ENCODE results near the gene CHRNB1.

CHRNB1 gene

DNA sequence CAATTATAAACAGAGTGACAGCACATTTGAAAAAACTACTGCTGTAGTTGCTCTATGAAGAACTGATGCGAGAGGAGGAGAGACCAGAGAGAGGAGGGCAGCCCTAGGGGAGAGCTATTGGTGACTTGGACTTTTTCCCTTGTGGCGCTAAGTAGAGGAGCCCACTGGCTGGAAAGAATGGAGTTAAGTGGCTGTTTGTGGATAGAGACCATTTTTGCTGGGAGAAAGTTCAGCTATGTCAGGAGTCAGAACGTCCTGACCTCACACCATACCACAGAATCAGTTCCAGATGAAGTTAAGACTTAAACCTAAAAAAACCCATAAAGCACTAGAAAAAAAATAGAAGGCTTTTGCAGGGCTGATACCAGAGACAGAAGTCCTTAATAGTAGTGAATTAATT is 41.3 kb downstream of the CHRNB1 start:
- DNase-seq, result no peak

DNA sequence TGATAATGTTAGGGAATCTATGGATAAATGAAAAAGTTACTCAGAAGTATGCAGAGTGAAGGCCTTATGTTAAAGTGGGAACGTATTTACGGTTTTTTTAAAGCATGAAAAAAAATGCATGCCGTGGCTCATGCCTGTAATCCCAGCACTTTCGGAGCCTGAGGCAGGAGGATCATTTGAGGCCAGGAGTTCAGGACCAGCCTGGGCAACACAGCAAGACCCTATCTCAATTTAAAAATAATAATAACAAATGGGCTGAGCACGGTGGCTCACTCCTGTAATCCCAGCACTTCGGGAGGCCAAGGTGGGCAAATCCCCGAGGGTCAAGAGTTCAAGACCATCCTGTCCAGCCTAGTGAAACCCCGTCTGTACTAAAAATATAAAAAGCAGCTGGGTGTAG is 45.3 kb downstream of the CHRNB1 start:
- DNase-seq, result no peak

DNA sequence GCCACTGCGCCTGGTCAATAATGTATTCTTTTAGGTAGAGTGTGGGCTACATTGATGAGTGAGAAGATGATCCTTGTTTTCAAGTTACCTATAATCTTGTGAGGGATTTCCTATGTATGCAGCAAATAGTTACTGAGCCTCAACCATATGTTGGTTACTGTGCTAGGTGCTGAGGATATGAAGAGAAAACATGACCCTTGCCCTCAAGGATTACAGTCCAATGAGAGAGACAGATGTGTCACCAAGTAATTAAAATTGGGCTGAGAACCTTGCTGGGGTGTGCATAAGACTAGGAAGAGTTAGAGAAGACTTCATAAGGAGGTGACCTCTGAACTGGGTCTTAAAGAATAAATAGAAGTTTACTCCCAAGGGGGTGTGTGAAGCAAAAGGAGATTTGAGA is 46.7 kb downstream of the CHRNB1 start:
- no peak for DNase-seq

GRCh38 chr17:7493941-7494340 is 49.1 kb downstream of the CHRNB1 start:
- no peak for DNase-seq

- no peak for DNase-seq
These were observed 51.1 kb downstream of the CHRNB1 start for GRCh38 chr17:7495906-7496434.

DNA sequence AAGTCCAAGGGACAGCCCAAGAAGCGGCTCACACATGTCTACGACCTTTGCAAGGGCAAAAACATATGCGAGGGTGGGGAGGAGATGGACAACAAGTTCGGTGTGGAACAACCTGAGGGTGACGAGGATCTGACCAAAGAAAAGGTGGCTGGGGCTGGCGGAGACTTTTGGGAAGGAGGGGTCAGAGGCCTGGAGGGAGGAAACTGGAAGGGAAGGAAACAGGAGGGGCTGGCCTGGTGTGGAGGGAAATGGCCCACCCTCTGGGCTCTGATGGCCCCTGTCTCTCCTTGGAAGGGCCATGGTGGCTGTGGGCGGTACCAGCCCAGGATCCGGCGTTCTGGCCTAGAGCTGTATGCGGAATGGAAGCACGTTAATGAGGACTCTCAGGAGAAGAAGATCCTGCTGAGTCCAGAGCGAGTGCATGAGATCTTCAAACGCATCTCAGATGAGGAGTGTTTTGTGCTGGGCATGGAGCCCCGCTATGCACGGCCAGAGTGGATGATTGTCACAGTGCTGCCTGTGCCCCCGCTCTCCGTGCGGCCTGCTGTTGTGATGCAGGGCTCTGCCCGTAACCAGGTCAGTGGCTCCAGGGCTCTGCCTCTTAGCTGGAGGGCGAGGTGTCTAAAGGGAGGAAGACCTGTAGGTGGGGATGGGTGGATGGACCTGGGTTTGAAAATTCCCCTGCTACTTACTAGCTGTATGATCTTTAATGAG is 51.8 kb downstream of the CHRNB1 start:
- no peak for DNase-seq

DNA sequence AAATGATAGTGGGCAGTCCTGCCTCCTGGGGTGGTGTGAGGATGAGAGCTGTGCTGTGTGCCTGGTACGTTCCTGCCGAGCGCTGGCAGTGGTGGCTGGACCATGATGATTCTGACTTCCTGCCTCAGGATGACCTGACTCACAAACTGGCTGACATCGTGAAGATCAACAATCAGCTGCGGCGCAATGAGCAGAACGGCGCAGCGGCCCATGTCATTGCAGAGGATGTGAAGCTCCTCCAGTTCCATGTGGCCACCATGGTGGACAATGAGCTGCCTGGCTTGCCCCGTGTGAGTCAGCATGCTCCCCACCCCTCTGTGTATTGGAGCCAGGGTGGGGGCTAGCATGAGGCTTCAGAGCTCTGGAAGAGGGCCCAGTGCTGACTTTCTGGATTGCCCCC is 52.4 kb downstream of the CHRNB1 start:
- no peak for DNase-seq

- no peak for DNase-seq
These were observed 52.8 kb downstream of the CHRNB1 start for GRCh38 chr17:7497636-7498035.

DNA sequence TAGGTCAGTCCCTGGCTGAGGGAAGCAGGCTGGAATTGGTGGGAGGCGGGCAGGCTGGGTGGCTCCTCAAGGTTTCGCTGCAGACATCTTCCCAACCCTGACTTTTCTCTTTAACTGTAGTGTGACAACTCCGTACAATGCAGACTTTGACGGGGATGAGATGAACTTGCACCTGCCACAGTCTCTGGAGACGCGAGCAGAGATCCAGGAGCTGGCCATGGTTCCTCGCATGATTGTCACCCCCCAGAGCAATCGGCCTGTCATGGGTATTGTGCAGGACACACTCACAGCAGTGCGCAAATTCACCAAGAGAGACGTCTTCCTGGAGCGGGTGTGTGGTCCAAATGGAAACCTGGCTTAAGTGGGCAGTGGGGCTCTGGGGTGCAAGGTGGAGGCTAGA is 54.3 kb downstream of the CHRNB1 start:
- no peak for DNase-seq

GRCh38 chr17:7501729-7502128 is 56.9 kb downstream of the CHRNB1 start:
- no peak for DNase-seq

DNA sequence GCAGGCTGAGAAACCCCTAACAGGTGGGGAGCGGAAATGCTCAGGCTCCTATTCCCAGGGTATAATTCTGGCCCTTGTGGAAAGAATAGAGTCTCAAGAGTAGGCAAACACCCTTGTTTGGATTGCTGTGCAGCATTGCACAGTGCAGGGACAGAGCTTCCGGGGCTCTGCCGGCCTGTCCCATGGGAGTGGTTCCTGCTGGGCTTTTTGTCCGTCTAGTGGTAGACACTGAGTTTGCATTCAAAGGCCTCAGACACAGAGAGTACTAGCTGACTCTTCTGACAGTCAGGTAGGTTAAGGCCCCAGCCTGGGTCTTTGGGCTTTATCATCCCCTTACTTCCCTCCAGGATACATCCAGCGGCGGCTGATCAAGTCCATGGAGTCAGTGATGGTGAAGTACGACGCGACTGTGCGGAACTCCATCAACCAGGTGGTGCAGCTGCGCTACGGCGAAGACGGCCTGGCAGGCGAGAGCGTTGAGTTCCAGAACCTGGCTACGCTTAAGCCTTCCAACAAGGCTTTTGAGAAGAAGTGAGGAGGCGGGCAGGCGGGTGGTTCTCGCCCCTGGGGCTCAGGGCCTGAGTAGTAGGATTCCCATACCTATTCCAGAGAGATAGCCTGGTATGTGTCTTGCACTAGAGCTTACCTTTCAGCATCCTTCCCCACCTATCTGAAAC is 57.4 kb downstream of the CHRNB1 start:
- no peak for DNase-seq

- DNase-seq, result no peak
These were observed 58.1 kb downstream of the CHRNB1 start for GRCh38 chr17:7502987-7503386.

DNA sequence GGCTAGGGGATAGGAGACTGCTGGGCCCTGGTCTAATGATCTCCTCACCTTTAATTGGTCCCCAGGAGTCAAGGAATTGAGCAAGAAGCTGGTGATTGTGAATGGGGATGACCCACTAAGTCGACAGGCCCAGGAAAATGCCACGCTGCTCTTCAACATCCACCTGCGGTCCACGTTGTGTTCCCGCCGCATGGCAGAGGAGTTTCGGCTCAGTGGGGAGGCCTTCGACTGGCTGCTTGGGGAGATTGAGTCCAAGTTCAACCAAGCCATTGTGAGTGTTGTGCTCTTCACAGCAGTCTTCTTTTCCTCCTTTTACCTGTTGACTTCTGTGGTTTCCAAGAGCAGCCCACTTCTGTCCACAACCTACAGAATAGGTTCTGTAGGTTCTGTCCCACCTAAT is 58.7 kb downstream of the CHRNB1 start:
- DNase-seq, result no peak

Data from stimulated activated naive CD4-positive, alpha-beta T cell treated with Interleukin-2 at 50 U/mL for 16 hours (primary cell).